SK-N-MC (cell line): ENCODE results near the gene MOB3B.

Experiments used
- DNase-seq: peaks from one replicate; pipeline ENCODE4 v3.0.0-alpha.2; 2011; ENCODE audit warnings: low read depth, low spot score
- H3K27ac ChIP-seq: fragments of 200-600 bp; sonication (generic); 2 replicates; pipeline ENCODE4 v1.5.1; 2016; ENCODE audit warnings: mixed run types
- H3K36me3 ChIP-seq: fragments of 200-600 bp; sonication (generic); 2 replicates; pipeline ENCODE4 v1.6.1; 2017; ENCODE audit warnings: antibody characterized with exemption, low read length, mixed read lengths; ENCODE audit not compliant: insufficient read depth
- H3K4me3 ChIP-seq: fragments of 200-600 bp; sonication (generic); 2 replicates; pipeline ENCODE4 v1.5.1; 2016
- H3K9ac ChIP-seq: fragments of 200-600 bp; sonication (generic); 2 replicates; pipeline ENCODE4 v1.8.0; 2017; ENCODE audit warnings: mixed run types, mixed read lengths; ENCODE audit not compliant: insufficient read length
- H3K9me3 ChIP-seq: fragments of 200-600 bp; sonication (generic); 2 replicates; pipeline ENCODE4 v1.6.1; 2017; ENCODE audit warnings: low read depth, mild to moderate bottlenecking, antibody characterized with exemption, low read length, moderate library complexity, mixed read lengths
- EZH2 ChIP-seq: fragments of 200-600 bp; sonication (generic); IDR thresholded peaks from one replicate; pipeline ENCODE4 v1.6.1; 2017; ENCODE audit warnings: antibody characterized with exemption
- FOXP2 ChIP-seq: optimal IDR thresholded peaks from 2 replicates; pipeline ENCODE3; 2011; ENCODE audit warnings: mild to moderate bottlenecking, moderate library complexity; ENCODE audit not compliant: insufficient read depth; ENCODE audit errors: extremely low read length, control extremely low read depth
- POLR2AphosphoS5 ChIP-seq: IDR thresholded peaks from 2 replicates; pipeline ENCODE4 v1.6.1; 2012; ENCODE audit warnings: mild to moderate bottlenecking, low read depth, low read length, borderline replicate concordance

Gene MOB3B

DNA sequence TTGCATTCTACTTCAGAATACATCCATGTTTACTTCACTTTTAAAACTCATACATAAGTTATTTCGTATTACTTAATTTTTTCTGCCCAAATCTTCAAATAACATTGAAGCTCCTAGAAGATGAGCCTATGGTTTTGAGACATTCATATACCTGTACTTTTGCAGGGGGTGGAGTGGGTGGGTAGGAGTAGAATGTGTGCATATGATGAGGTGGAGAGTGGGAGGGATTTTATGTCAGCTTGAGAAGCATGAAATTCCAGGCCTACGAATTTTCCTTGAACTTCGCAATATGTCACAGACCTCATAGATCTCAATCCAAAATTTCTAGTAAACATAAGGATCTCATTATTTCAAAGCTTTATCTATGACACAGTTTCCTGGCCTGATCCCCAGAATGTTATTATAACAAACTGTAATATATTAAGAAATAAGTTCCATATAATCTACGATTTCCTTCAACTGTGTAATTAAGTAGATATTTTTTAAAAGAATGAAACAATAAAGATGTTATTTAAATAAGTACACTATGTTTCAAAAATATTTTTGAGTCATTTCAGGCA, 19.7 kb upstream of the MOB3B start:
- no peak overlapping the region for H3K27ac ChIP-seq
- H3K9ac ChIP-seq: no peak overlapping the region
- TF ChIP-seq FOXP2 (no peak), POLR2AphosphoS5 (no peak), EZH2 (no peak)
- H3K36me3 ChIP-seq: peaks cover 4% of the 10 kb centered on the region
- DNase-seq: no peak
- H3K9me3 ChIP-seq: no peaks in the 10 kb centered on the region
- H3K4me3 ChIP-seq: no peak overlapping the region

- Histone ChIP-seq H3K27ac (no peak overlapping the region), H3K9ac (no peak overlapping the region), H3K4me3 (no peak overlapping the region), H3K36me3 (no peaks in the 10 kb centered on the region; the same call in 1 of the 2 replicates), H3K9me3 (no peaks in the 10 kb centered on the region)
- DNase-seq: no peak
- TF ChIP-seq FOXP2 (no peak), EZH2 (no peak), POLR2AphosphoS5 (no peak)
These were observed 18.6 kb upstream of the MOB3B start for GRCh38 chr9:27548055-27548741.

GRCh38 chr9:27545471-27545870, 15.9 kb upstream of the MOB3B start:
- H3K9ac ChIP-seq: no peak overlapping the region
- H3K36me3 ChIP-seq: no peaks in the 10 kb centered on the region; the same call in 1 of the 2 replicates
- TF ChIP-seq FOXP2 (no peak), POLR2AphosphoS5 (no peak), EZH2 (no peak)
- no peak overlapping the region for H3K27ac ChIP-seq
- H3K4me3 ChIP-seq: no peak overlapping the region
- H3K9me3 ChIP-seq: no peaks in the 10 kb centered on the region
- DNase-seq: no peak

DNA sequence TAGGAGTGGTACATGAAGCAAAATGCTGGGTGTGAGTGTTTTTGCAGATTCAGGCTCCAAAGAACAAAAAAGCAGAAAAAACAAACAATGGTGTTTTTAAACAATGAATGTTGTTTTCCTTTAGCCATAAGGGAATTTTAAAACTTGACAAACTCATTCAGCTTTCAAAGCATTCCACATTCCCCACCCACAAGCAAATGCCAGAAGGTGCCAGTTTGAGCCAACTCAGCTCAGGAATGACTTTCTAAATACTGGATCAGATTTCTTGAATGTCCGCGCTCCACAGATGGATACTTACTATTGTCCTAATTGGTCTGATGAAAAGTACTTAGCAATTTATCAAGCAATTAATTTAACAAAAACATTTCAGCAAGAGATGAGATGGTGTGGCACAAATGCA, 12.9 kb upstream of the MOB3B start:
- no peak overlapping the region for H3K9ac ChIP-seq
- DNase-seq: no peak
- no peak overlapping the region for H3K27ac ChIP-seq
- H3K9me3 ChIP-seq: no peaks in the 10 kb centered on the region
- H3K36me3 ChIP-seq: no peaks in the 10 kb centered on the region; the same call in 1 of the 2 replicates
- TF ChIP-seq EZH2 (no peak), FOXP2 (no peak)
- H3K4me3 ChIP-seq: no peak overlapping the region

GRCh38 chr9:27541740-27542139, 12.1 kb upstream of the MOB3B start:
- DNase-seq: no peak

GRCh38 chr9:27540502-27540901, 10.9 kb upstream of the MOB3B start:
- no peak overlapping the region for H3K27ac ChIP-seq
- no peak overlapping the region for H3K9ac ChIP-seq
- H3K4me3 ChIP-seq: no peak overlapping the region
- no peak for DNase-seq
- TF ChIP-seq FOXP2 (no peak), EZH2 (no peak), POLR2AphosphoS5 (no peak)
- no peaks in the 10 kb centered on the region; the same call in 1 of the 2 replicates for H3K36me3 ChIP-seq
- no peaks in the 10 kb centered on the region for H3K9me3 ChIP-seq

More at GRCh38 chr9:27541740-27542139, 12.1 kb upstream of the MOB3B start:
- H3K36me3 ChIP-seq: no peaks in the 10 kb centered on the region; the same call in 1 of the 2 replicates
- TF ChIP-seq POLR2AphosphoS5 (no peak), EZH2 (no peak), FOXP2 (no peak)
- H3K4me3 ChIP-seq: no peak overlapping the region
- no peak overlapping the region for H3K9ac ChIP-seq
- no peak overlapping the region for H3K27ac ChIP-seq
- no peaks in the 10 kb centered on the region for H3K9me3 ChIP-seq

DNA sequence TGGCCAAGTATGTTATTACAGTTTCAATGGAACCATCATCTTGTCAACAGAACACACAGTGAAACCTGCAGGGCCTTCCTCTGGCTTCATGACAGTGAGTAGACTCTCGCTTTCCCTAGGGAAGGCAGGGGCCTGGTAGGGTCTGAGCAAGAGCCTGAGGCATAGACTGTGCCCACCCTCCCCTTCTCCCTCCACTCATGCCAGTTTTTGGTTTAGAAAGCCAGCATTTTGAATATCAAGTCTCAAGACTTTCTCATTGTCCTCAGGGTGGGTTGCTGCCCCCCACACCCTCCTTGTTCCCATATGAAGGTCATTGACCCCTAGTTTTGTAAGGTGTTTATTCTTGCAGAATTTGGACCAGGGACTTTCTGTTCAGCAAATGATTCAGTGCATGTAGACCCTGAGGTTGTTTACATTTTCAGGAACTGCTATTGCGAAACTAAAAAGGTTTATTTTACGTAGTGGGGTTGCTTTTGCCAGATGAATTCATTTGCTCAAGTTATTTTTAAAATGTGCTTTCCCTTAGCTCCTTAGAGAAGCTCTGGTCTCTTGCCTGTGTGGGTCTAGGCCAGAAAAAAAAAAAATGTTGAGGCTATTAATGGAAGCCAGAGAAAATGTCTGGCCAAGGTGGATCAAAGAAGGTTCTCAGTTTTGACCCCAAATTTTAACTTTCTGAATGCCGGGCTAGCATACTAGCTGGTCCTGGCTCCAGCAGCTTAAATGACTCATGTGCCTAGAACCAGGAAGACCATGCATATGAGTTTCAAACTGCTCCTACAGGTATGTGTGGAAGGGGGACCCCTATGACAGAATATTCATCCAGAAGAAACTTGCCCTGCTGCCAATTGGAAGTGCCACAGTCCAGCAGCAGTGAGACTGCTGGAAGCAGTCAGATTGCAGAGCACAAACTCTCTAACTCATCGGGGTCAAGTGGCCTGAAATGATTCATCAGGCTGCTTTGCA, 10.1 kb upstream of the MOB3B start:
- H3K9ac ChIP-seq: no peak overlapping the region
- TF ChIP-seq EZH2 (no peak), FOXP2 (no peak), POLR2AphosphoS5 (no peak)
- no peak overlapping the region for H3K4me3 ChIP-seq
- DNase-seq: no peak
- H3K36me3 ChIP-seq: no peaks in the 10 kb centered on the region
- H3K9me3 ChIP-seq: no peaks in the 10 kb centered on the region
- no peak overlapping the region for H3K27ac ChIP-seq

- Histone ChIP-seq H3K9ac (no peak overlapping the region), H3K4me3 (no peak overlapping the region), H3K36me3 (no peaks in the 10 kb centered on the region), H3K9me3 (no peaks in the 10 kb centered on the region), H3K27ac (no peak overlapping the region)
- DNase-seq: no peak
- TF ChIP-seq POLR2AphosphoS5 (no peak), FOXP2 (no peak), EZH2 (no peak)
These were observed 9.0 kb upstream of the MOB3B start for GRCh38 chr9:27538647-27539046.

- H3K36me3 ChIP-seq: no peaks in the 10 kb centered on the region
- no peak for DNase-seq
- no peaks in the 10 kb centered on the region for H3K9me3 ChIP-seq
- H3K9ac ChIP-seq: no peak overlapping the region
- TF ChIP-seq FOXP2: no peak
- H3K27ac ChIP-seq: no peak overlapping the region
- no peak overlapping the region for H3K4me3 ChIP-seq
These were observed 8.1 kb upstream of the MOB3B start for GRCh38 chr9:27537756-27538155.
